ENCODE measurements around the gene PER1.

The PER1 gene

DNA sequence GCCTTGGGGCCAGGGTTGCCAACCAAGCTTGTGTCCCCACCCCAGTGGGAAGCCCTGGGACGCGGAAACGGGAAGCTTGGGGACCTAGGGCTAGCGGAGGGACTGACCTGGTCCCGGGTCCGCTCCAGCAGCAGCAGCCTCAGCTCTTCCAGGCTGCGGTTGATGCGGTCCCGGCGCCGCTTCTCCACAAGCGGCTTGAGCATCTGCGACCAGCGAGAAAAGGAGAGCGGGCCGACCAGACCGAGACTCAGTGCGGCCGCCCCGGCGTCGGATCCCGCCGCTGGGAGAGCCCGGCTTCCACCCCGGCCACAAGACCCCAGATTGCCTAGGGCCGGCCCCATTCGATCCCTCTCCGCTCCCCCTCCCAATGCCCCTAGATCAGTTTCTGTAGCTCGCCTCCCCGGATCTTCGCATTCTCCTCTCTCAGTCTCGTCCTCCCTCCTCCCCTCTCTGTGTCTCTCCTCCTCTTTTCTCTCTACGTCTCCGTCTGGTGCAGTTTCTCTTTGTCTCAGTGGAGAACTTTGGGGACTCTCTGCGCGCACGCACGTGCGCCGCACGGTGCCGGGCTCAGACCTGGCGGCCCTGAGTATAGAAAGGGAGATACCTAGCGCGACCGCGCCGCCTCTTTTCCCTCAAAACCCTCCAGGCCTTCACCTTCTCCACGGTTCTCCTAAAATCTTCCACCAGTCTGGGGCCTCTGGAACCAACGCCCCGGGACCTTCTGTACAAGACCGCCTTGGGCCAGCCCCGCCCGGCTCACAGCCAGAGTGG lies 29.1 kb downstream of the PER1 start:
- no peak for DNase-seq (ENCODE audit: extremely low read depth, low read depth)
- peak overlapping the region; percentile 60 for H3K4me3 ChIP-seq (replicated peaks; ENCODE audit: low read depth, low read length)
- TF ChIP-seq, protein P1, sequence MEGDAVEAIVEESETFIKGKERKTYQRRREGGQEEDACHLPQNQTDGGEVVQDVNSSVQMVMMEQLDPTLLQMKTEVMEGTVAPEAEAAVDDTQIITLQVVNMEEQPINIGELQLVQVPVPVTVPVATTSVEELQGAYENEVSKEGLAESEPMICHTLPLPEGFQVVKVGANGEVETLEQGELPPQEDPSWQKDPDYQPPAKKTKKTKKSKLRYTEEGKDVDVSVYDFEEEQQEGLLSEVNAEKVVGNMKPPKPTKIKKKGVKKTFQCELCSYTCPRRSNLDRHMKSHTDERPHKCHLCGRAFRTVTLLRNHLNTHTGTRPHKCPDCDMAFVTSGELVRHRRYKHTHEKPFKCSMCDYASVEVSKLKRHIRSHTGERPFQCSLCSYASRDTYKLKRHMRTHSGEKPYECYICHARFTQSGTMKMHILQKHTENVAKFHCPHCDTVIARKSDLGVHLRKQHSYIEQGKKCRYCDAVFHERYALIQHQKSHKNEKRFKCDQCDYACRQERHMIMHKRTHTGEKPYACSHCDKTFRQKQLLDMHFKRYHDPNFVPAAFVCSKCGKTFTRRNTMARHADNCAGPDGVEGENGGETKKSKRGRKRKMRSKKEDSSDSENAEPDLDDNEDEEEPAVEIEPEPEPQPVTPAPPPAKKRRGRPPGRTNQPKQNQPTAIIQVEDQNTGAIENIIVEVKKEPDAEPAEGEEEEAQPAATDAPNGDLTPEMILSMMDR (IDR thresholded peaks at IDR 0.05; ENCODE audit: low read depth, low read length, missing control alignments): no peak

DNA sequence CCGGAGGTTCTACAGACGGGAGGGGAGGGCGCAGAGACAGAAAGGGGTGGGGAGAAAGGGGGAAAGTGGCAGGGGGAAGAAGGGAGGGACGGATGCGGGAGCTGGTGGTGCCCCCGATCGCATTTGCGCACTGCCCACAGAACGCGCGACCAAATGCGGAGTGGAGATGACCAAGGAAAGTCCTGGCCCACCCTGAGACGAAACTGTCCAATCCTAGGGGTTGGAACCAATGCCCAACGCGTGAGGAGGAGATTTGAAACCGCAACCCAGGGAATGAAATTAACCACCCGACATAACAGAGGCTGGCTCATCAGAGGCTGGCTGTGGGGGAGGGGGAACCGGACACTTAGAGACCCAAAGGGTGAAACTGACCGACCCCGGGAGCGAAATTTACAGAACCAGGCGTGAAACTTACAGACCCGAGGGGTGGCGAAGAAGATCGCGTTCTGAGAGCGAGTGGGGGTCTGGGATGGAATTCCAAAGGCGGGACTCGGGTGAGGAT lies 29.7 kb downstream of the PER1 start:
- H3K4me3 ChIP-seq (replicated peaks; ENCODE audit: low read depth, low read length): peak overlapping the region; percentile 60
- no peak for DNase-seq (ENCODE audit: extremely low read depth, low read depth)
- TF ChIP-seq, protein P1 (IDR thresholded peaks at IDR 0.05; ENCODE audit: low read depth, low read length, missing control alignments): no peak

DNA sequence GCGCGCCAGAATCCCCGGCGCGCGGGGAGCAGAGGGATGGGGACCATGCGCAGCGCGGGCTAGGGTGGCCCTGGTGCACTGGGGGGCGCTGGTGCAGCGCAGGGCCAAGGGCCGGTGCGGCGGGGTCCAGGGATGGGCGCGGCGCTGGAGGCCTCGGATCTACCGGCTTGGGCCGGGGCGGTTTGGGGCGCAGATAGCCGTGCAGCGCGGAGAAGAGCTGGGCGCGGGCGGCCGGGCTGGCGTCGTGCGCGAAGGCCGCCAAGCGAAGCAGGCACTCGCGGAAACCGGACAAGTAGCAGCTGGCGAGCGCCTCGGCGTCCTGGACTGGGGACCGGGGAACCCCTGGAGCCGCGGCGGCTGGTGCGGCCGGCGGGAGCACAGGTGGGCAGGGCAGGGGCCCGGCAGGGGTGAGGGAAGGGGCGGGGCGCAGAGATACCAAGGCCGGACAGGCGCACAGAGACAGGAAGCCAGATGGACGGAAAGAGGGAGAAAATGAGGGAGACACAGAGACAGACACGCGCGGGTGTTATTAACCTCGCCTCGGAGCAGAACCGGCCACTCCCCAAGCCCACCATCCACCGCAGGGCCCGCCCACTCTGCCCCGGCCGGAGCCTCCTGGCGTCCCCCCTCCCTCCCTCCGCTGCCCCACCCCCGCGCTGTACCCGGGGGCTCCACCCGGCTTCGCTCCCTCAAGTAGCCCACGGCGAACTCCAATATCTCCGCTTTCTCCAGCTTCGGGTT lies 30.4 kb downstream of the PER1 start:
- TF ChIP-seq, protein P1 (IDR thresholded peaks at IDR 0.05; ENCODE audit: low read depth, low read length, missing control alignments): peak; percentile 47
- DNase-seq (ENCODE audit: extremely low read depth, low read depth): no peak
- H3K4me3 ChIP-seq (replicated peaks; ENCODE audit: low read depth, low read length): peak overlapping the region; percentile 60

DNA sequence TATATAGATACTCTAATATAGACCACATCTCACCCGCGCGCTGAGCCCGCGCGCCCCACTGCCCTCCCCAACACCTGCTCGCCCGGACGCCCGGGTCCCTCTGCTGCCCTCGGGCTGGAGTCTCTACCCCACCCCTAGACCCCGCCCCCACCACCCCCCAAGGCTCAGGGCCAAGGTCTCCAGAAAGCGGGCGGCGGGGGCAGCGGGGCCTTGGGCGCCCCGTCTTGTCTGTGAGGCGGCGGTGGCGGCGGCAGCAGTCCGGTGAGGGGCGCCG lies 30.9 kb downstream of the PER1 start:
- TF ChIP-seq, protein P1 (IDR thresholded peaks at IDR 0.05; ENCODE audit: low read depth, low read length, missing control alignments): no peak
- peak overlapping the region; percentile 60 for H3K4me3 ChIP-seq (replicated peaks; ENCODE audit: low read depth, low read length)

DNA sequence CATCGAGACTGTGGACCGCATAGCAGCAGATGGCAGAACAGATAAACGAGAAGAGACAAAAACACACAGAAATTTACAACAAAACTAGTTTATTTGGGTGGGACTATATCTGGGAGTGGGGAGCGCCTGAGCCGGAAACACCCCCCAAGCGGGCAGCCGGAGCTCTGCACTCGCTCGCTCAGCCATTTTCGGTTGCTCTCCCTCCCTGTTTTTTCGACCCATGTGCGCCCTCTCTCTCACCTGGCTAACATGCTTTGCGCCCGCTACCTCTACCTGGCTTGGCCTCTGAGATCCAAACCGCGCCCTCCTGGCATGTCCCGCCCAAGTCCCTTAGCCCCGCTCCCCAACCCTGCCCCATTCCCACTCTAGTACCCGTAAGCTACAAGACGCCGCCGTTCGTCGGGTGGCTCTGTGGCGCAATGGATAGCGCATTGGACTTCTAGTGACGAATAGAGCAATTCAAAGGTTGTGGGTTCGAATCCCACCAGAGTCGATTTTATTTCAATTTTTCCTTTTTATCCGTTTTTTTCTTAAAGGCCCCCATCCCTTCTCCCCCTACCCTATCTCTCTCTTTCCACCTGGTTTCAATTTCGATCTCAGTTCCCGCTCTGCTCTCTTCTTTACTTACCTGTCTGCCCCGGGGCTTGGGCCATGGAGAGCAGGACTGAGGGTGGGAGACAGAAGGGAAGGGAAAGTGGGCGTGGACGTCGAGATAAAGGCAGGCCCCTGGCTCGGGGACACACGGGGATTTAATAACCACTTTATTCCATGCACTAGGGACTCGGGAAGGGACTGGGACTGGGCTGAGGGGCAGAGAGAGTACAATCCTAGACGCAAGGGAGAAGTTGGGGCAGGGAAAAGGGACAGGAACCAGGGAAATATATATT lies 31.4 kb downstream of the PER1 start:
- TF ChIP-seq, protein P1 (IDR thresholded peaks at IDR 0.05; ENCODE audit: low read depth, low read length, missing control alignments): peak; percentile 27
- no peak for DNase-seq (ENCODE audit: extremely low read depth, low read depth)
- peak overlapping the region; percentile 60 for H3K4me3 ChIP-seq (replicated peaks; ENCODE audit: low read depth, low read length)

More for the DNA sequence above, 30.9 kb downstream of the PER1 start:
- DNase-seq (ENCODE audit: extremely low read depth, low read depth): no peak
